SK-N-DZ (cell line): ENCODE measurements around the gene TEX48.

Experiments
- DNase-seq: peaks from one replicate; pipeline ENCODE4 v3.0.0-alpha.2; 2015; ENCODE audit warnings: low spot score

TEX48 gene

DNA sequence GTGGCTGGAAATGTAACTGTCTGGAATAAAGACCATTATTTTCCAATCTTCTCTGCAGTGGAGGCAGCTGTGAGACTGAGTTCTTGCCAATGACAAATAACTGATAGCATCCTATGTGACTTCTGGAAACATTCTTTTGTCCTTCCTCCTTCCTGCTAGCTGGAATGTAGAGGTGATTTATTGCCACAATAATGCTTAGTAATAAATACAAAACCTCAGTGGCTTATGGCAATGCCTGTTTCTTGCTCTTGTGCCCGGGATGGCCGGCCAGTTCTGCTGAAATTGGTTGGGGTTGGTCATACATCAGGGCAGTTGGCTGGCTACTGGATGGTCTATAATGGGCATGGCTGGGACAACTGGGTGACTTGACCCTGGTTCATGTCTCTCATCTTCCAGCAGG lies 12.2 kb upstream of the TEX48 start:
- DNase-seq, result no peak

DNA sequence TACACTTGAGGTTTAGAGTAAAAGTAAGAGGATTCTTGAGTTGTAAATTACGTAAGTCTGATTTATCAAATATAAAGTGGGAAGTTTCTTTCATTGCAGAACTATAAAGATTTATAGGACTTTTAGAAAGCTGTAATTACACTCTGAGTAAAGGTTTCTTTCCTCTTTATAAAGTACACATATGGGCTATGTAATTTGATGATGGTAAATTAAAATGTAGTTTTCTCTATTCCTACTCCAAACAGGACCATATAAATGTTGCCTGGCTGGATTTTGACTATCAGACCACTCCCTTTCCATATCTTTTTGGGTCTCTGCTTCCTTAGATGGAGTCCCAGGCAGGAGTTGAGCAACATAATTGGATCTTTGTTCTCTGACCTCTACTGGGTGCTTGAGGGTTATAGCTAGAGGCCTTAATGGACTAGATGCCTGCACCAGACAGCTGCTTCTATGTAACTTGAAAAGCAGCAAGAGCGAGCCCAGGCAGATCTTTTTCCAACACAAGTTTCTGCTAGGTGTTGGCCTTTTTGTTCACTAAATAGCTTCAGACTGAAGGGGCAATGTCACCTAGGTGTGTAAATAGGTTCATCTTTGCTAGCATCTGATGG lies 11.4 kb upstream of the TEX48 start:
- DNase-seq, result no peak

DNA sequence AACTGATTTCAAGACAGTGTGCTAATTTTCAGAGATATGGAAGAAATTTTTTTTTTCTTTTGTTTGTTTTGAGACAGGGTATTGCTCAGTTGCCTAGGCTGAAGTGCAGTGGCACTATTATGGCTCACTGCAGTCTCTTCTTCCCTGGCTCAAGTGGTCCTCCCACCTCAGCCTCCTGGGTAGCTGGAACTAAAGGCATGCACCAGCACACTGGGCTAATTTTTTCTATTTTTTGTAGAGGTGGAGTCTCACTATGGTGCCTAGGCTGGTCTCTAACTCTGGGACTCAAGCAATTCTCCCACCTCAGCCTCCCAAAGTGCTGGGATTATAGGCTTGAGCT lies 9.9 kb upstream of the TEX48 start:
- DNase-seq, result no peak

GRCh38 chr9:114691046-114691955 lies 9.3 kb upstream of the TEX48 start:
- no peak for DNase-seq

GRCh38 chr9:114690308-114690707 lies 8.3 kb upstream of the TEX48 start:
- DNase-seq, result no peak

- DNase-seq, result no peak
Measured at GRCh38 chr9:114689813-114690212, 7.8 kb upstream of the TEX48 start.

GRCh38 chr9:114688909-114689610 lies 7.1 kb upstream of the TEX48 start:
- DNase-seq, result no peak

DNA sequence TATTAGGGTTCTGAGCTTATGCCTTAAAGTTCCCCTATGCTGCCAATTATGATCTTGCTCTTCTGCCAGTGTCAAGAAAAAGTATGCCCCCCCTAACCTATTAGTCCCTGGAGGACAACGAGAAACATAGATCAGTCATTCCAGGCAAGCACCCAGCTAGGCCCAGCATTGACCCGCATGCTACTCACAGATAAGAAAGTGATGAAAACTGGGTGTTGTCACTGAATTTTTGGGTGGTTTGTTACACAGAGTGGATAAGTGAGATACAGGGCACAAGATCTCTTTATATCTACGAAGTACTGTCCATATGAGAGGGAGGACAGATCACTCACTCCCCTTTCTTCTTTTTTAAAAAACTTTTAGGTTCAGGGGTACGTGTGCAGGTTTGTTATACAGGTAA lies 6.4 kb upstream of the TEX48 start:
- DNase-seq, result no peak

- DNase-seq, result no peak
Measured at GRCh38 chr9:114687034-114687433, 5.0 kb upstream of the TEX48 start.

- DNase-seq, result no peak
Measured at GRCh38 chr9:114685951-114686350, 4.0 kb upstream of the TEX48 start.

DNA sequence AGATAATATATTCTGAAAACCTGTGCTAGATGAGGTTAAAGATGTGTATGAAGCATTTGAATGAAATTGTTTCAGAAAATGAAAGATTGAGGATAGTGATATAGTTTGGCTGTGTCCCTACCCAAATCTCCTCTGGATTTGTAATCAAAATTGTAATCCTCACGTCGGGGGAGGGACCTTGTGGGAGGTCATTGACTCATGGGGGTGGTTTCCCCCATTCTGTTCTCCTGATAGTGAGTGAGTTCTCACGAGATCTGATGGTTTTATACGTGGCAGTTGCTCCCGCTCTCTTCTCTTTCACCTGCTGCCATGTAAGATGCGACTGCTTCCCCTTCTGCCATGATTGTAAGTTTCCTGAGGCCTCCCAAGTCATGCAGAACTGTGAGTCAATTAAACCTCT lies 2.0 kb upstream of the TEX48 start:
- DNase-seq, result no peak

- no peak for DNase-seq
Measured at GRCh38 chr9:114682846-114683245, 854 bp upstream of the TEX48 start.

DNA sequence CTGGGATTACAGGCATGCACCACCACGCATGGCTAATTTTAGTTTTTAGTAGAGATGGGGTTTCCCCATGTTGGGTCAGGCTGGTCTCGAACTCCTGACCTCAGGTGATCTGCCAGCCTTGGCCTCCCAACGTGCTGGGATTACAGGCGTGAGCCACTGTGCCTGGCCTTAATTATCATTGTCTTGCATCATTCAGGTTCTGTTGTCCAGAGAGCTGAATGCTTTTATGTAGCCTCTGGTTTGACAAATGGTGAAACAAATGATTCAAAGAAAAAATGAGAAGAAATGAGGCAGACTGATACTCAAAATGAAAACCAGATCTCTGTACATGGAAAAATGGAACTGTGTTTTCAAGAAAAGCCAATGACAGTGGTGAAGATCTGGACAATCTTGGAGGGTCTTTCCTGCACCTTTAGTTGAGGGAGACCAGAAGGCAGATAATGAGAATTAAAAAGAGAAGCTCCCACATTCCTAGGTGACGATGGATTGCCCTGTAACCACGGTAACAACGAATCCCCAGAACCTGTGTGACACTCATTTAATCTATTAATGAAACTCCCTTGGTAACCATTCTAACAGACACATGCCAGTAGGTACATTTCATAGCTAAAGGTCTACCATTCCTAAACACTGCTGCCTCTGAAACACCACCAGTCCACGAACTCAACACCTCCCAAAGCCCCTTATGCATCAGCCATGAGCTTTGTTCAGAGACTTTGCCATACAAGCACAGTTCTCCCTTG lies 1.6 kb downstream of the TEX48 start:
- no peak for DNase-seq

DNA sequence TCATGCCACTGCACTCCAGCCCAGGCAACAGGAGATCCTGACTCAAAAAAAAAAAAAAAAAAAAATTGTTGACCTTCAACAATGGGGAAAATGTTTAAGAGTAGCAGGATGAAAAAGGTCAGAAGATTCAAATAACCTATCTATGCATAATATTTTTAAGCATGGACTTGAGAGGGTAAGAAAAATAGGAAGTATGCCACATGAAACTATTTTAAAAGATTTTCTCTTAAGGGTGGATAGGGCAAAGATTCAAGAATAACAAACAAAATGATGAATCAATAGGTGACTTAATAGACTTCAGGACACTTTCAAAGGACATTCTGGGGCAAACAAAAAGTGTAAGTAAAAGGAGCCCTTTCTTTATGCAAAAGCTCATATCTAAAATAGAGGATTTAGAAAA lies 3.2 kb downstream of the TEX48 start:
- no peak for DNase-seq

DNA sequence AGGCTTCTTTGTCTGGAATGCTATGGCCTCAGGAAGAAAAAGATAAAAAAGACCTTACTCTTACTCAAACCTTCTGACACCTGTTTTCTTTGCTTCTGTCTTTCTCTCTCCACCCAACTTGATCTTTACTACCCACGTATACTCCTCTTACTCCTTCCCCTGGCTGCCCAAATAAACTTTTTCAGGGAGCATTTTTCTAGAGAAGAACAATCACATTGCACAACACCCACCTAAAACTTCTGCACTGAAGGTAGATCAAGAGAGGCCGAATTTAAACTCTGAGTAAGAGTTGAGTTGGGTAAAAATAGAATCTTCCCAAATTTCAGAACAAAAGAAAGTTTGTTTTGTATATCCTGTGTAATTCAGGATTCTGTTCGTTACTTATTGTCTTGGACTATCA lies 3.9 kb downstream of the TEX48 start:
- DNase-seq, result no peak

DNA sequence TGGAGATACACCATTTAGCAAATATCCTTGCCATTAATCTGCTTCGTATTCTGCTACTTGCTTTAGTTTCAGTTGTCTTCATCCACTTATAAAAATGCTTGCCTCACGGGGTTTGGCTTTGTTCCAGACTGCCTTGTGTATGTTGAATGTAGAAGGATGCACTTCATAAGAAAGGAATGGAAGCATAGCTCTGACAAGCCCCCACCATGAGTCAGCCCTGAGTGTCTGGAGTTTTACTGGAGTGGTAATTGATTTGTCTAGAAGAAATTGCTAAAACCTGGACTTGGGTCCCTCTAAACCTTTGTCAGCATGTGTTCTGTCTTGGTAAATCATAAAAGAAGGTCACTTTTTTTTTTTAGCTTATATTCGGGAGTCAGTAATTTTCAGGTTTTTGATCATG lies 4.6 kb downstream of the TEX48 start:
- no peak for DNase-seq

DNA sequence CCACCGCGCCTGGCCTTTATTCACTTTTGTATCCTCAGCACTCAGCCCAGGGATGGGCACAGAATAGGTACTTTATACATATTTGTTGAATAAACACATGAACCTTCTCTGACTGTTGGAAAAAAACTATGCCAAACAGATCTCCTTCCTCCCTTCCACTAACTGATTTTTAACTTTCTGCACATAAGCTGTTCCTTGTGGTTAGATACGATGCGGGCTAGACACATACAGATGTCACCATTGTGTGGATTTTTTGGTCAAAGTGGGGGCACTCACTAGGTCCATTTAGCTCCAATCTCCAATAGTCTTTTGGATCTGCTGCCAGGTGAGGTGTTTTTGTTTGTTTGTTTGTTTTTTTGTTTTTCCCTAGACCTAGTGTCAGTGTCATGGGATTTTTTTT lies 5.1 kb downstream of the TEX48 start:
- no peak for DNase-seq

- DNase-seq, result no peak
Measured at GRCh38 chr9:114674798-114675540, 7.0 kb downstream of the TEX48 start.

- DNase-seq, result no peak
Measured at GRCh38 chr9:114674076-114674797, 7.8 kb downstream of the TEX48 start.

DNA sequence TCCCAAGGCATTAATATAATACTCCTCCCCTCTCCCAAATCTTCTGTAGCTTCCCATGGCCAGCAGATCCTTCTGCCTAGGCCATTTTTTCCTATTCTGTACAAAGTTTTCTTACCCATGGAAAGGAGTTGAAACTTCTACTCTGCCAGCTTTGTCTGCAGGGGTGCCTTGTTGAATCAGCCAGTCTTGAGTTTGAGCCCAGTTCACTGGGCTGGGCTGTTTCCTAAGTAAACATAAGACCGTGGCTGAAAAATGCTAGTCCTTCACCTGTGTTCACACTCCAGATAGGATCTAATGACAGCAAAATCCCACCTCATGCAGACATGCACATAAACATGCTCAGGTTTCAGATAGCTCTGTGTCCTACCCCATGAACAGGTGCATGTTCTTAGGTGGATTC lies 10.4 kb downstream of the TEX48 start:
- no peak for DNase-seq

- no peak for DNase-seq
Measured at GRCh38 chr9:114669961-114670360, 12.0 kb downstream of the TEX48 start.
